Measurements from ENCODE around the gene IL1B. TPM values are rescaled to one million over a fixed set of nuclear protein-coding genes. Genes with fewer than 3 reads are reported as not detected.

Gene IL1B
- total and polyA plus RNA-seq, 4 donors: 0.25 to 3.1 (median 0.76) TPM

GRCh38 chr2:112811276-112811831 is 25.2 kb downstream of the IL1B start:
- 80% methylated on average over 3 of the region's 3 CpGs for WGBS
- no peak for DNase-seq (ENCODE audit: low spot score)
- TF ChIP-seq NR2F2 (IDR thresholded peaks at IDR 0.05): no peak
- TF ChIP-seq YY1 (IDR thresholded peaks at IDR 0.05): no peak
- TF ChIP-seq SP1 (IDR thresholded peaks at IDR 0.05): no peak
- TF ChIP-seq EGR1 (IDR thresholded peaks at IDR 0.05; ENCODE audit: low read depth in 2 of 2): no peak
- no peak for TF ChIP-seq HNF4G (IDR thresholded peaks at IDR 0.05)
- TF ChIP-seq REST (IDR thresholded peaks at IDR 0.05): no peak
- TF ChIP-seq, protein P1, sequence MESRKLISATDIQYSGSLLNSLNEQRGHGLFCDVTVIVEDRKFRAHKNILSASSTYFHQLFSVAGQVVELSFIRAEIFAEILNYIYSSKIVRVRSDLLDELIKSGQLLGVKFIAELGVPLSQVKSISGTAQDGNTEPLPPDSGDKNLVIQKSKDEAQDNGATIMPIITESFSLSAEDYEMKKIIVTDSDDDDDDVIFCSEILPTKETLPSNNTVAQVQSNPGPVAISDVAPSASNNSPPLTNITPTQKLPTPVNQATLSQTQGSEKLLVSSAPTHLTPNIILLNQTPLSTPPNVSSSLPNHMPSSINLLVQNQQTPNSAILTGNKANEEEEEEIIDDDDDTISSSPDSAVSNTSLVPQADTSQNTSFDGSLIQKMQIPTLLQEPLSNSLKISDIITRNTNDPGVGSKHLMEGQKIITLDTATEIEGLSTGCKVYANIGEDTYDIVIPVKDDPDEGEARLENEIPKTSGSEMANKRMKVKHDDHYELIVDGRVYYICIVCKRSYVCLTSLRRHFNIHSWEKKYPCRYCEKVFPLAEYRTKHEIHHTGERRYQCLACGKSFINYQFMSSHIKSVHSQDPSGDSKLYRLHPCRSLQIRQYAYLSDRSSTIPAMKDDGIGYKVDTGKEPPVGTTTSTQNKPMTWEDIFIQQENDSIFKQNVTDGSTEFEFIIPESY (IDR thresholded peaks at IDR 0.05): no peak
- no peak for TF ChIP-seq RXRA (IDR thresholded peaks at IDR 0.05)
- TF ChIP-seq RAD21 (IDR thresholded peaks at IDR 0.05): no peak
- TF ChIP-seq, protein P2, sequence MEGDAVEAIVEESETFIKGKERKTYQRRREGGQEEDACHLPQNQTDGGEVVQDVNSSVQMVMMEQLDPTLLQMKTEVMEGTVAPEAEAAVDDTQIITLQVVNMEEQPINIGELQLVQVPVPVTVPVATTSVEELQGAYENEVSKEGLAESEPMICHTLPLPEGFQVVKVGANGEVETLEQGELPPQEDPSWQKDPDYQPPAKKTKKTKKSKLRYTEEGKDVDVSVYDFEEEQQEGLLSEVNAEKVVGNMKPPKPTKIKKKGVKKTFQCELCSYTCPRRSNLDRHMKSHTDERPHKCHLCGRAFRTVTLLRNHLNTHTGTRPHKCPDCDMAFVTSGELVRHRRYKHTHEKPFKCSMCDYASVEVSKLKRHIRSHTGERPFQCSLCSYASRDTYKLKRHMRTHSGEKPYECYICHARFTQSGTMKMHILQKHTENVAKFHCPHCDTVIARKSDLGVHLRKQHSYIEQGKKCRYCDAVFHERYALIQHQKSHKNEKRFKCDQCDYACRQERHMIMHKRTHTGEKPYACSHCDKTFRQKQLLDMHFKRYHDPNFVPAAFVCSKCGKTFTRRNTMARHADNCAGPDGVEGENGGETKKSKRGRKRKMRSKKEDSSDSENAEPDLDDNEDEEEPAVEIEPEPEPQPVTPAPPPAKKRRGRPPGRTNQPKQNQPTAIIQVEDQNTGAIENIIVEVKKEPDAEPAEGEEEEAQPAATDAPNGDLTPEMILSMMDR (IDR thresholded peaks at IDR 0.05; ENCODE audit: low read depth, low read length, missing input control): no peak
- no peak for TF ChIP-seq FOXA2 (IDR thresholded peaks at IDR 0.05)
- no peak for TF ChIP-seq JUND (IDR thresholded peaks at IDR 0.05)
- TF ChIP-seq ATF3 (IDR thresholded peaks at IDR 0.05): no peak
- no peak for TF ChIP-seq FOXA1 (IDR thresholded peaks at IDR 0.05)
- TF ChIP-seq TAF1 (conservative IDR thresholded peaks at IDR 0.05): no peak
- TF ChIP-seq, protein P3, sequence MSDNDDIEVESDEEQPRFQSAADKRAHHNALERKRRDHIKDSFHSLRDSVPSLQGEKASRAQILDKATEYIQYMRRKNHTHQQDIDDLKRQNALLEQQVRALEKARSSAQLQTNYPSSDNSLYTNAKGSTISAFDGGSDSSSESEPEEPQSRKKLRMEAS (IDR thresholded peaks at IDR 0.05): no peak
- no peak for TF ChIP-seq HNF4A (conservative IDR thresholded peaks at IDR 0.05)
- no peak for TF ChIP-seq GABPA (IDR thresholded peaks at IDR 0.05 in 1 of 2, conservative IDR thresholded peaks at IDR 0.05 in 1 of 2)
- no peak overlapping the region for H3K9ac ChIP-seq (ENCODE audit: low read depth in 1 of 2, low read length in 2 of 2)
- H3K27ac ChIP-seq (ENCODE audit: low read depth in 1 of 2, low read length in 2 of 2): peak overlapping the region in 1 of 2 donors; percentile 9
- no peaks in the 10 kb centered on the region for H3K9me3 ChIP-seq (ENCODE audit: control insufficient read depth in 4 of 4, low read length in 3 of 4)
- H3K4me3 ChIP-seq (ENCODE audit: low read depth in 1 of 3, low read length in 3 of 3): no peak overlapping the region
- H3K4me1 ChIP-seq (ENCODE audit: control insufficient read depth in 4 of 4, insufficient read depth in 4 of 4, low read length in 3 of 4): peaks cover 2 to 16% (median 3%) of the 10 kb centered on the region in 4 donors
- H3K36me3 ChIP-seq (ENCODE audit: control insufficient read depth in 4 of 4, insufficient read depth in 3 of 4, low read depth in 1 of 4, low read length in 3 of 4): no peaks in the 10 kb centered on the region
- no peaks in the 10 kb centered on the region for H3K27me3 ChIP-seq (ENCODE audit: control insufficient read depth in 4 of 4, insufficient read depth in 4 of 4, low read length in 3 of 4)
